SK-N-SH (cell line): Measurements from ENCODE around the gene GRIK1. TPM values are rescaled to one million over a fixed set of nuclear protein-coding genes. Genes with fewer than 3 reads are reported as not detected.

ENCODE experiments used
- CTCF ChIA-PET: fragments of 300-600, 350-600 bp; formaldehyde crosslinking; extraction: SDS; loops from one replicate; lab custom pipeline; 2021; lab: Yijun Ruan, JAX
- POLR2A ChIA-PET: fragments of 350-600 bp; sonication (Branson Sonifier 250); formaldehyde crosslinking; extraction: SDS; loops from one replicate; lab custom pipeline; 2020; ENCODE audit warnings: antibody characterized with exemption, inconsistent platforms; lab: Yijun Ruan, JAX
- DNase-seq: peaks from one replicate; pipeline ENCODE4 v3.0.0; 2012
- H2AFZ ChIP-seq: fragments of 200-600 bp; sonication (generic); 2 replicates; pipeline ENCODE4 v1.8.1; 2016; ENCODE audit warnings: antibody characterized with exemption, mild to moderate bottlenecking, low read depth
- H3F3A ChIP-seq: fragments of 200-600 bp; sonication (generic); replicated peaks from 2 replicates; pipeline ENCODE3; 2016; ENCODE audit warnings: antibody characterized with exemption, mild to moderate bottlenecking; ENCODE audit not compliant: insufficient read depth
- H3K27ac ChIP-seq, 2 experiments: fragments of 200-500 bp in 1 of 2; fragments of 200-600 bp in 1 of 2; sonication (Bioruptor generic) in 1 of 2; sonication (generic), shearing (Covaris generic) in 1 of 2; 2 replicates each; pipeline versions ENCODE4 v1.5.1 to v1.6.1; 2014 to 2016; ENCODE audit warnings: low read depth in 2 of 2, inconsistent platforms in 1 of 2, low read length in 1 of 2, mild to moderate bottlenecking in 1 of 2, mixed read lengths in 1 of 2
- H3K27me3 ChIP-seq: fragments of 200-600 bp; sonication (generic), shearing (Covaris generic); 2 replicates; pipeline ENCODE4 v1.6.1; 2016; ENCODE audit warnings: mixed run types; ENCODE audit not compliant: insufficient read depth
- H3K36me3 ChIP-seq, 2 experiments: fragments of 200-500 bp in 1 of 2; fragments of 200-600 bp in 1 of 2; sonication (Bioruptor generic) in 1 of 2; sonication (generic) in 1 of 2; replicated peaks in 1 of 2; 2 replicates each; pipeline versions ENCODE3 to v1.5.1; 2014 to 2016; ENCODE audit warnings: low read length in 1 of 2, mild to moderate bottlenecking in 1 of 2; ENCODE audit not compliant: insufficient read depth in 2 of 2, control insufficient read depth in 1 of 2
- H3K4me1 ChIP-seq, 2 experiments: fragments of 200-500 bp in 1 of 2; fragments of 200-600 bp in 1 of 2; sonication (Bioruptor generic) in 1 of 2; sonication (generic), shearing (Covaris generic) in 1 of 2; 2 replicates each; pipeline versions ENCODE4 v1.5.1 to v1.6.1; 2014 to 2016; ENCODE audit warnings: low read depth in 1 of 2, low read length in 1 of 2, mixed run types in 1 of 2; ENCODE audit not compliant: insufficient read depth in 2 of 2, control insufficient read depth in 1 of 2
- H3K4me2 ChIP-seq: fragments of 200-600 bp; sonication (generic), shearing (Covaris generic); 2 replicates; pipeline ENCODE4 v1.6.1; 2017; ENCODE audit warnings: mixed run types
- H3K4me3 ChIP-seq, 2 experiments: fragments of 200-500 bp in 1 of 2; fragments of 200-600 bp in 1 of 2; sonication (Bioruptor generic) in 1 of 2; sonication (generic), shearing (Covaris generic) in 1 of 2; 2 replicates each; pipeline versions ENCODE4 v1.5.1 to v1.8.1; 2014 to 2016; ENCODE audit warnings: low read depth in 2 of 2, inconsistent platforms in 1 of 2, low read length in 1 of 2, mild to moderate bottlenecking in 1 of 2, mixed read lengths in 1 of 2, moderate library complexity in 1 of 2
- H3K79me2 ChIP-seq: fragments of 200-600 bp; sonication (generic); 2 replicates; pipeline ENCODE4 v1.8.1; 2017; ENCODE audit warnings: mild to moderate bottlenecking; ENCODE audit not compliant: insufficient read depth
- H3K9ac ChIP-seq: fragments of 200-600 bp; sonication (generic); 2 replicates; pipeline ENCODE4 v1.6.1; 2017; ENCODE audit warnings: mixed run types
- H3K9me2 ChIP-seq: fragments of 200-600 bp; sonication (generic); 2 replicates; pipeline ENCODE4 v1.6.1; 2017; ENCODE audit warnings: mixed run types
- H3K9me3 ChIP-seq: fragments of 200-600 bp; sonication (generic); 2 replicates; pipeline ENCODE4 v1.6.1; 2017; ENCODE audit warnings: mixed run types, mild to moderate bottlenecking, moderate library complexity
- H4K20me1 ChIP-seq: fragments of 200-600 bp; sonication (generic); 2 replicates; pipeline ENCODE4 v1.6.1; 2017; ENCODE audit warnings: mild to moderate bottlenecking, mixed run types; ENCODE audit not compliant: insufficient read depth
- CHD2 ChIP-seq: fragments of 150-350 bp; IDR thresholded peaks from 2 replicates; pipeline ENCODE4 v1.6.1; 2018; ENCODE audit warnings: low read length; ENCODE audit not compliant: partially characterized antibody
- FOSL2 ChIP-seq: IDR thresholded peaks from 2 replicates; pipeline ENCODE4 v1.4.0; 2012; ENCODE audit warnings: low read depth, mild to moderate bottlenecking, moderate library complexity, borderline replicate concordance
- FOXJ3 ChIP-seq: sonication (generic); formaldehyde crosslinking; IDR thresholded peaks from 2 replicates; pipeline ENCODE4 v1.5.1; 2020; ENCODE audit warnings: mild to moderate bottlenecking, missing genetic modification reagents
- GABPA ChIP-seq: IDR thresholded peaks from 2 replicates; pipeline ENCODE4 v1.4.0; 2012; ENCODE audit warnings: low read depth, mild to moderate bottlenecking
- GATA2 ChIP-seq: sonication (generic); formaldehyde crosslinking; IDR thresholded peaks from 2 replicates; pipeline ENCODE4 v1.5.0; 2020; ENCODE audit warnings: mild to moderate bottlenecking, missing genetic modification reagents
- JUND ChIP-seq: IDR thresholded peaks from 2 replicates; pipeline ENCODE4 v1.4.0; 2012
- MEF2A ChIP-seq: IDR thresholded peaks from 2 replicates; pipeline ENCODE4 v1.4.0; 2012; ENCODE audit warnings: low read depth, borderline replicate concordance
- NFIC ChIP-seq: IDR thresholded peaks from 2 replicates; pipeline ENCODE4 v1.4.0; 2012; ENCODE audit warnings: borderline replicate concordance
- NRF1 ChIP-seq: IDR thresholded peaks from 2 replicates; pipeline ENCODE4 v1.6.1; 2012; ENCODE audit warnings: low read depth, mild to moderate bottlenecking, low read length
- POLR2AphosphoS5 ChIP-seq: IDR thresholded peaks from 2 replicates; pipeline ENCODE4 v1.6.1; 2012; ENCODE audit warnings: low read depth, low read length
- RAD21 ChIP-seq: IDR thresholded peaks from 2 replicates; pipeline ENCODE4 v1.6.1; 2012; ENCODE audit warnings: mild to moderate bottlenecking, low read length
- RFX5 ChIP-seq: IDR thresholded peaks from 2 replicates; pipeline ENCODE4 v1.6.1; 2012; ENCODE audit warnings: mild to moderate bottlenecking, improper control_type of control experiment, low read length
- RXRA ChIP-seq: IDR thresholded peaks from 2 replicates; pipeline ENCODE4 v1.4.0; 2012; ENCODE audit warnings: low read depth, mild to moderate bottlenecking, borderline replicate concordance
- TCF12 ChIP-seq: IDR thresholded peaks from 2 replicates; pipeline ENCODE4 v1.4.0; 2012
- TEAD4 ChIP-seq: IDR thresholded peaks from 2 replicates; pipeline ENCODE4 v1.4.0; 2012; ENCODE audit warnings: mild to moderate bottlenecking, borderline replicate concordance; ENCODE audit not compliant: insufficient read depth
- YY1 ChIP-seq: IDR thresholded peaks from 2 replicates; pipeline ENCODE4 v1.4.0; 2012; ENCODE audit warnings: low read depth, mild to moderate bottlenecking
- WGBS: methylation state at CpG from one replicate; pipeline ENCODE4 v1.1.6; 2017; ENCODE audit warnings: low lambda C conversion rate; 5-methylcytosine and 5-hydroxymethylcytosine counted together
- polyA plus RNA-seq, 3 experiments: library from polyadenylated mRNA; depleted of rRNA; stranded (reverse); fragments of >200 nt; gene quantifications; 2 replicates each; pipeline ENCODE4 v1.2.3, GENCODE V29; 2012
- TF ChIP-seq, protein P1 (sequence below): fragments of 200-600 bp; sonication (generic); IDR thresholded peaks from 2 replicates; pipeline ENCODE4 v1.6.1; 2017; ENCODE audit warnings: antibody characterized with exemption, mild to moderate bottlenecking, moderate library complexity
- TF ChIP-seq, protein P2 (sequence below): fragments of 150-350 bp; IDR thresholded peaks from 2 replicates; pipeline ENCODE4 v1.6.1; 2016; ENCODE audit warnings: mild to moderate bottlenecking, low read depth, low read length
- TF ChIP-seq, protein P3 (sequence below): IDR thresholded peaks from 2 replicates; pipeline ENCODE4 v1.4.0; 2012; ENCODE audit warnings: low read depth, borderline replicate concordance
- TF ChIP-seq, protein P4 (sequence below): IDR thresholded peaks from 2 replicates; pipeline ENCODE4 v1.4.0; 2012; ENCODE audit warnings: low read depth, borderline replicate concordance
- TF ChIP-seq, protein P5 (sequence below): IDR thresholded peaks from 2 replicates; pipeline ENCODE4; 2012

Gene GRIK1
- polyA plus RNA-seq, 1 of the 3 experiments (the other 2 are of a cell fraction) = not detected

DNA sequence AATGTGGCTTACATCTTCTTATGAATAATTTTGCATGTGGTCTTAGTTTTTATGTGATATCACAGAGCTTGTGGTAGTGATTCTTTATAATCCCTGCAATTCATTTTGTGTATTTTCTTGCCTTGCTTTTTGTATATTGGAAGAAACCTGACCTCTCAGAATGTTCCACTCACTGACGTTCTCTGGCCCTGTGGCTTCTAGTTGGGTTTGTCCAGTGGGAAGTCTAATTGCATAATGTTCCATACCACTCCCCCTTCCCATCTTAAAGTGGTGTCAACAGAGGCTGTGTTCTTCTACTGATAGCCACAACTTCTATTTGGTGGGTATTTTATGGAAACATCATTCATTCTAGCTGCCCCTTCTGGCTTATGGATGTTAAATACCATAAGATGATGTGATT is 415.7 kb downstream of the GRIK1 start (continued):
- no peak for TF ChIP-seq CHD2
- TF ChIP-seq GABPA = no peak
- no peak for TF ChIP-seq MEF2A

DNA sequence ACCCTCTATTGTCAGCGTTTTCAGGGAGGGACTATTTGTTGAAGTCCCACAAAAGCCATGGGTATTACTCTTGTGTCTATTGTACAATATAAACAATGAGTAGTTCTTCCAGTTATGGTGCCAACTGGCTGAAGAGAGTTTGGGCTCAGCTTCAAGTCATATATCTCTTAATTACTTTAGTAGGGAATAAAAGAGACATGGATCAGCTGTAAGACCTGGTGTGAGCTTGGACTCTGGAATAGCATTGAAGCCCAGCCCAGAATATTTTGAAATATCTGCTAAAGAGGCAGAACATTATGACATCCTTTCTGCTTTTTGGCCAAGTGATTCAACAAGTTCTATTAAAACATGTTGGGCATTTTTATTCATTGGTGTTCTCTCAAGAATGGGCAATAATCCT is 416.1 kb downstream of the GRIK1 start:
- no peaks in the 10 kb centered on the region for H3K79me2 ChIP-seq
- CTCF ChIA-PET = interaction anchor here (0.9 kb wide), 1 partner anchor 25 kb away, joined by 3 read pairs; no protein-coding TSS in a partner anchor
- no peaks in the 10 kb centered on the region for H4K20me1 ChIP-seq
- POLR2A ChIA-PET = no interaction called here
- no peak overlapping the region for H3K4me2 ChIP-seq
- H3K27ac ChIP-seq = no peak overlapping the region
- H3K9me3 ChIP-seq = no peaks in the 10 kb centered on the region
- WGBS = 56% methylated on average over 1 of the region's 1 CpG
- no peak for TF ChIP-seq GATA2 (CRISPR knock-in tag)
- TF ChIP-seq, protein P1, sequence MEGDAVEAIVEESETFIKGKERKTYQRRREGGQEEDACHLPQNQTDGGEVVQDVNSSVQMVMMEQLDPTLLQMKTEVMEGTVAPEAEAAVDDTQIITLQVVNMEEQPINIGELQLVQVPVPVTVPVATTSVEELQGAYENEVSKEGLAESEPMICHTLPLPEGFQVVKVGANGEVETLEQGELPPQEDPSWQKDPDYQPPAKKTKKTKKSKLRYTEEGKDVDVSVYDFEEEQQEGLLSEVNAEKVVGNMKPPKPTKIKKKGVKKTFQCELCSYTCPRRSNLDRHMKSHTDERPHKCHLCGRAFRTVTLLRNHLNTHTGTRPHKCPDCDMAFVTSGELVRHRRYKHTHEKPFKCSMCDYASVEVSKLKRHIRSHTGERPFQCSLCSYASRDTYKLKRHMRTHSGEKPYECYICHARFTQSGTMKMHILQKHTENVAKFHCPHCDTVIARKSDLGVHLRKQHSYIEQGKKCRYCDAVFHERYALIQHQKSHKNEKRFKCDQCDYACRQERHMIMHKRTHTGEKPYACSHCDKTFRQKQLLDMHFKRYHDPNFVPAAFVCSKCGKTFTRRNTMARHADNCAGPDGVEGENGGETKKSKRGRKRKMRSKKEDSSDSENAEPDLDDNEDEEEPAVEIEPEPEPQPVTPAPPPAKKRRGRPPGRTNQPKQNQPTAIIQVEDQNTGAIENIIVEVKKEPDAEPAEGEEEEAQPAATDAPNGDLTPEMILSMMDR = no peak
- no peak for TF ChIP-seq NFIC
- TF ChIP-seq TCF12 = no peak
- no peak for TF ChIP-seq POLR2AphosphoS5
- no peak for TF ChIP-seq MEF2A
- no peaks in the 10 kb centered on the region for H3K27me3 ChIP-seq
- no peaks in the 10 kb centered on the region for H3K9me2 ChIP-seq
- H3K9ac ChIP-seq = no peak overlapping the region
- no peak overlapping the region for H2AFZ ChIP-seq
- H3F3A ChIP-seq = no peaks in the 10 kb centered on the region
- H3K4me3 ChIP-seq = no peak overlapping the region
- no peak for DNase-seq
- no peaks in the 10 kb centered on the region for H3K36me3 ChIP-seq
- no peaks in the 10 kb centered on the region for H3K4me1 ChIP-seq

DNA sequence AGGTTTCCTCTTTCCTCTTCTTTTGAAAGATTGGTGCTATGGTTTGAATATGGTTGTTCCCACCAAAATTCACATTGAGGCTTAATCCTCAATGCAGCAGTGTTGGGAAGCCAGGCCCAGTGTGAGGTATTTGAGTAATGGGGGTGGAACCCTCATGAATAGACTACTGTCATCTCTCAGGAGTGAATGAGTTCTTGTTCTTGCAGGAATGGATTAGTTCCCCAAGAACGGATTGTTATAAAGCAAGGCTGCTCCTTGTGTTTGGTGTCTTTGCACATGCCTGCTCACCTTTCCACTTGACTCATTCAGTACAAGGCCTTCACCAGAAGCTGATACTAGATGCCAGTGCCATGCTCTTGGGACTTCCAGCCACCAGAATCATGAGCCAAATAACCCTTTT is 417.9 kb downstream of the GRIK1 start:
- TF ChIP-seq NRF1 (no peak), YY1 (no peak), TEAD4 (no peak), RXRA (no peak), CHD2 (no peak), RFX5 (no peak), GATA2 (CRISPR knock-in tag) (no peak), JUND (no peak), RAD21 (no peak), FOSL2 (no peak), FOXJ3 (no peak), POLR2AphosphoS5 (no peak), GABPA (no peak), MEF2A (no peak)
- TF ChIP-seq, protein P2, sequence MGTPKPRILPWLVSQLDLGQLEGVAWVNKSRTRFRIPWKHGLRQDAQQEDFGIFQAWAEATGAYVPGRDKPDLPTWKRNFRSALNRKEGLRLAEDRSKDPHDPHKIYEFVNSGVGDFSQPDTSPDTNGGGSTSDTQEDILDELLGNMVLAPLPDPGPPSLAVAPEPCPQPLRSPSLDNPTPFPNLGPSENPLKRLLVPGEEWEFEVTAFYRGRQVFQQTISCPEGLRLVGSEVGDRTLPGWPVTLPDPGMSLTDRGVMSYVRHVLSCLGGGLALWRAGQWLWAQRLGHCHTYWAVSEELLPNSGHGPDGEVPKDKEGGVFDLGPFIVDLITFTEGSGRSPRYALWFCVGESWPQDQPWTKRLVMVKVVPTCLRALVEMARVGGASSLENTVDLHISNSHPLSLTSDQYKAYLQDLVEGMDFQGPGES = no peak
- TF ChIP-seq, protein P3, sequence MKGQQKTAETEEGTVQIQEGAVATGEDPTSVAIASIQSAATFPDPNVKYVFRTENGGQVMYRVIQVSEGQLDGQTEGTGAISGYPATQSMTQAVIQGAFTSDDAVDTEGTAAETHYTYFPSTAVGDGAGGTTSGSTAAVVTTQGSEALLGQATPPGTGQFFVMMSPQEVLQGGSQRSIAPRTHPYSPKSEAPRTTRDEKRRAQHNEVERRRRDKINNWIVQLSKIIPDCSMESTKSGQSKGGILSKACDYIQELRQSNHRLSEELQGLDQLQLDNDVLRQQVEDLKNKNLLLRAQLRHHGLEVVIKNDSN = no peak
- TF ChIP-seq, protein P4, sequence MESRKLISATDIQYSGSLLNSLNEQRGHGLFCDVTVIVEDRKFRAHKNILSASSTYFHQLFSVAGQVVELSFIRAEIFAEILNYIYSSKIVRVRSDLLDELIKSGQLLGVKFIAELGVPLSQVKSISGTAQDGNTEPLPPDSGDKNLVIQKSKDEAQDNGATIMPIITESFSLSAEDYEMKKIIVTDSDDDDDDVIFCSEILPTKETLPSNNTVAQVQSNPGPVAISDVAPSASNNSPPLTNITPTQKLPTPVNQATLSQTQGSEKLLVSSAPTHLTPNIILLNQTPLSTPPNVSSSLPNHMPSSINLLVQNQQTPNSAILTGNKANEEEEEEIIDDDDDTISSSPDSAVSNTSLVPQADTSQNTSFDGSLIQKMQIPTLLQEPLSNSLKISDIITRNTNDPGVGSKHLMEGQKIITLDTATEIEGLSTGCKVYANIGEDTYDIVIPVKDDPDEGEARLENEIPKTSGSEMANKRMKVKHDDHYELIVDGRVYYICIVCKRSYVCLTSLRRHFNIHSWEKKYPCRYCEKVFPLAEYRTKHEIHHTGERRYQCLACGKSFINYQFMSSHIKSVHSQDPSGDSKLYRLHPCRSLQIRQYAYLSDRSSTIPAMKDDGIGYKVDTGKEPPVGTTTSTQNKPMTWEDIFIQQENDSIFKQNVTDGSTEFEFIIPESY = no peak
- TF ChIP-seq, protein P5, sequence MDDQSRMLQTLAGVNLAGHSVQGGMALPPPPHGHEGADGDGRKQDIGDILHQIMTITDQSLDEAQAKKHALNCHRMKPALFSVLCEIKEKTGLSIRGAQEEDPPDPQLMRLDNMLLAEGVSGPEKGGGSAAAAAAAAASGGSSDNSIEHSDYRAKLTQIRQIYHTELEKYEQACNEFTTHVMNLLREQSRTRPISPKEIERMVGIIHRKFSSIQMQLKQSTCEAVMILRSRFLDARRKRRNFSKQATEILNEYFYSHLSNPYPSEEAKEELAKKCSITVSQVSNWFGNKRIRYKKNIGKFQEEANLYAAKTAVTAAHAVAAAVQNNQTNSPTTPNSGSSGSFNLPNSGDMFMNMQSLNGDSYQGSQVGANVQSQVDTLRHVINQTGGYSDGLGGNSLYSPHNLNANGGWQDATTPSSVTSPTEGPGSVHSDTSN = no peak
- Histone ChIP-seq H3K36me3 (no peaks in the 10 kb centered on the region), H3K4me1 (no peaks in the 10 kb centered on the region), H3K27ac (no peak overlapping the region), H2AFZ (no peak overlapping the region), H3K9me2 (no peaks in the 10 kb centered on the region), H3K4me2 (no peak overlapping the region), H3K79me2 (no peaks in the 10 kb centered on the region), H3K9ac (no peak overlapping the region), H3K9me3 (no peaks in the 10 kb centered on the region), H3K27me3 (no peaks in the 10 kb centered on the region), H3F3A (no peaks in the 10 kb centered on the region), H3K4me3 (no peak overlapping the region), H4K20me1 (no peaks in the 10 kb centered on the region)
- no peak for DNase-seq
- POLR2A ChIA-PET = interaction anchor here (0.6 kb wide), 1 partner anchor 152 kb away, joined by 3 read pairs; no protein-coding TSS in a partner anchor
- 14% methylated on average over 1 of the region's 1 CpG for WGBS
- CTCF ChIA-PET = no interaction called here
